Activated CD8-positive, alpha-beta memory T cell treated with anti-CD3 and anti-CD28 coated beads, Interleukin-2, amount 50 U/mL, for 48 hours (primary cell): ENCODE data around the gene TBC1D22A.

Source experiments
- DNase-seq: peaks from one replicate; pipeline ENCODE4 v3.0.0-alpha.2; 2020

Gene TBC1D22A

GRCh38 chr22:46964773-46965550 is 202.5 kb downstream of the TBC1D22A start:
- peak; percentile 22 for DNase-seq

DNA sequence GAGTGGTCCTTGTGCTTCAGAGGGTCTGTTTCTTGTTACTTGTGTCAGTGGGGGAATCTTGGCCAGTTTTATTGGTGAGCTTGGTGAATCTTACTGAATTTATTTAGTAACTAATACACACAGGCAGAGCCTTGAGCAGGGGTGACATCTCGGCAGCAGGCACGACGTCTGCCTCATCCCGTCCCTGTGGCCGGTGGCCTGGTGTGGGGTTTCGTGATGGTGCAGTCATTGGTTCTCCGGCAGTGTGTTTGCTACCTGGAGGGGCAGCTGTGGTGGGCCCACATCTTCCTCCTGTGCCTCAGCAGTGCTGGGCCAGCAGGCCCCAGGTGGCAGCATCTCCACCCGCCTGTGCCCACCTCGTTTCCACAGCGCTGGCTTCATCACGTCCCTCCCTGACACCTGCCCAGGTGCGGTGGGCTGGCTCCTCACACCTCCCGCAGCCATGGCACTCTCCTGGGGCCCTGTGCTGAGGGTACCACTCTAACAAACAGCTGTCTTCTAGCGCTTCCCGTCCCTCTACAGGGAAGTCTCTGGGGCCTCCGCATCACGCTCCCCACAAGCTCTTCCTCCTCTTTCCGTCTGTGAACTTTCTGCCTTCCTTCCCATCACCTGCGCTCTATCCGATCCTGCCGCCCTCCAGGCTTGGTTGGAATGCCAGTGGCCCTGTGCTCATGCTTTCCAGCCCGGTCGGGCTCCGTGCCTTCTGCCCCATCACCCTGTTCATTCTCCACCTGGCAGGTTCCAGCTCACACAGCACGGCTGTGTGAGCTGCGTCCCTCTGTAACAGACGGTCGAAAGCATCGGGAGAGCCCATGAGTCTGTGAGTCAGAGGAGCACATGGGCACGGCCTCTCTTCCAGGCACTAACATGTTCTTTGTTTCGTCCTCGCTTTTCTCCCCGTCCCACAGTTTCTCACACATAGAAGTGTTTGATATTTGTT is 203.4 kb downstream of the TBC1D22A start:
- peak; percentile 37 for DNase-seq

- DNase-seq: no peak
Measured at GRCh38 chr22:46966495-46966845, 204.0 kb downstream of the TBC1D22A start.

- DNase-seq: peak; percentile 38
Measured at GRCh38 chr22:46966846-46967245, 204.4 kb downstream of the TBC1D22A start.

- peak; percentile 40 for DNase-seq
Measured at GRCh38 chr22:46967445-46968358, 205.3 kb downstream of the TBC1D22A start.

- no peak for DNase-seq
Measured at GRCh38 chr22:46968359-46968740, 205.9 kb downstream of the TBC1D22A start.

GRCh38 chr22:46968848-46969247 is 206.4 kb downstream of the TBC1D22A start:
- DNase-seq: peak; percentile 30

GRCh38 chr22:46969491-46969890 is 207.0 kb downstream of the TBC1D22A start:
- peak; percentile 81 for DNase-seq

DNA sequence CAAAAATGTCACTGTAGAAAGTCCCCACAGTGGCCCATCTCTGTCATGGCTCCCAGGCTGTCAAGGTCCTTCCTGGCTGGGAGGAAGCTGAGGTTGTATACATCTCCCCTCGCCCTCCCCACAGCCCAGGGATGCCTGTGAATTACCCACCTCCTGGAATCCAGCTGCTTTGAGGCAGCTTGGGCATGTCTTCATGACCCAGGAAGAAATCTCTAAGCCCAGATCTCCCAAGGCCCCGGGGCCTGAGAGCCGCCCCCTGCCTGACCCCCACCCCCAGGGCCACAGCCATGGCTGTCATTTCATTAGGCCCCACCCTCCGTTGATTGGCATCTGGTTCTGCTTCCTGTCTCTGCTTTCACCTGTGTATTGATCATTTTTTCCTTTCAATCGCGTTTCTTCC is 207.5 kb downstream of the TBC1D22A start:
- DNase-seq: no peak

DNA sequence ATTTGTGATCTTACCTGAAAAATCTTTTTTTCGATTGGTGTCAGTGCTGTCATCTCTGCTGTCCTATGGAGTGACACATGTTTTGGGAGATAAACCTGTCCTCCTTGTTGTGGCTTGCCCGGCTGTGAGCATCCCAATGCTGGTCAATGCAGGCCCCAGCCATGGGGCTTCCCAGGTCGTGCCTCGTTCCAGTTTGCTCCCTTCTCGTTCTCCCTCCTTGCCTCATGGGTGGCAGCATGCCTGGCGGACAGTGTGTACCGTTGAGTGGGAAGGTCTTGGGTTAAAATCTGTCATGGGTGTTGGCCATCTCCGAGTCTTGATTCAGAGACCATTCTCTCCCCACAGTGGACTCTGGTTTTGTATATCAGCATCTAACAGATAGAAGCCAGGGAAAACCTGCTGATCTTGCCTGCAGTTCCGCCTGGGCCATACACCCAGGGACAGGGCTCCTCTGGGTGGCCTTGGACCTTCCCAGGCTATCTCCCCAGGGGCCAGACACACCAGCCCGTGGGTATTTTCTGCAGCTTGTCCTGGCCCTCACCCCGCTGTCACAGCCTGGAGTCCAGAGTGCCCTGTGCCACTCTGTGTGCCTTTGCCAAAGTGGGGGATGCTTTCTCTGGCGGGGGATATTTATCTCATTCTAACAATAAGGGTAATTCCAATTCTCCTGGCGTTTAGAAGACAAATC is 208.1 kb downstream of the TBC1D22A start:
- DNase-seq: no peak

DNA sequence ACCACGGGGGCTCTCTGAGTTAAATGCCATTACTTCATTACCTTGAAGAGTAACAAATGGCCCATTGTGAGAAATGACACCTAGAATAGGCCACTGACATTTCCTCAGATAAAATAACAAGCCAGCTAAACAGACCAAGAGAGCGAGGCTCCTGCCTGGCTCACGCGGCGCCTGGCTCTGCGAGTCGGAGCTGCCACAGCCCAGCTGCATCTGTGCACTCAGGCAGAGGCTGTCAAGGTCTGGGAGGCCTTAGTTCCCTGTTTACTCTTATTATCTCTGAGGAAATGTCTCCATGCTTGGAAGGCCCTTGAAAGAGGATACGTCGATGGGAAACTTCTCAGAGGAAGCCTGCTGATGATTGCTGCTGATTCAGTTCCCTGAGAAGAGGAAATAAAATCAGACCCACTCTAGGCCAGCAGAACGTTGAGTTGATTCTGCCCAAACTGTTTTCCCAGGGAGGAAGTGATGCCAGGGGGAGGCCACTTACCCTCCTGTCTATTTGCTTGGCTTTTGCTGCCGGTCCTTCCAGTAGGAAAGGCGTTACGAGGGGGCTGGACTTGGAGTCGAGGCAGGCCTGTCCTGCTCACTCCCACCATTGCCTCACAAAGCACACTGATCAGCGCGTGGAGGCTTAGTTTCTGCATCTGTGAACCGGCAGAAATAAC is 208.8 kb downstream of the TBC1D22A start:
- no peak for DNase-seq

- no peak for DNase-seq
Measured at GRCh38 chr22:46971764-46972125, 209.3 kb downstream of the TBC1D22A start.

GRCh38 chr22:46972256-46972655 is 209.8 kb downstream of the TBC1D22A start:
- no peak for DNase-seq

GRCh38 chr22:46972901-46973831 is 210.7 kb downstream of the TBC1D22A start:
- no peak for DNase-seq

GRCh38 chr22:46974077-46974476 is 211.6 kb downstream of the TBC1D22A start:
- peak; percentile 44 for DNase-seq

- DNase-seq: peak; percentile 25
Measured at GRCh38 chr22:46974631-46975585, 212.5 kb downstream of the TBC1D22A start.

GRCh38 chr22:46976143-46976542 is 213.7 kb downstream of the TBC1D22A start:
- peak; percentile 25 for DNase-seq

DNA sequence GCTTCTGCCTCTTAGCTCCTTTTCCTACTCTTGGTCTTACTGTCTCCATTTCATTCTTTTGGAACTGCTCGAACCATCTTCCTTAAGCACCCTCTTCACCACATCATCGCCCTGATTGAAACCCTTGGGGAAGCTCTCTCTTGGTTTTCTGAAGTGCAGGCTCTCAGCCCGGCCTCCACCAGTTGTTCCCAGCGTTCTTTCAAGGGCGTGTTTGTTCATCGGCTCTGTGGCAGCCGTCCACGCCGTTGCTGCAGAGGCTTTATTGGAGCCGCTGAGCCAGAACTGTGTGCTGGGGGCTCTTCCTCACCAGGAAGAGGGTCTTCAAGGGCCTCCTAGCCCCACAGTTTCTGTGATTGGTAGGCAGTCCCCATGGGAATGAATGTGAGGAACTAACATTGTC is 214.1 kb downstream of the TBC1D22A start:
- no peak for DNase-seq

DNA sequence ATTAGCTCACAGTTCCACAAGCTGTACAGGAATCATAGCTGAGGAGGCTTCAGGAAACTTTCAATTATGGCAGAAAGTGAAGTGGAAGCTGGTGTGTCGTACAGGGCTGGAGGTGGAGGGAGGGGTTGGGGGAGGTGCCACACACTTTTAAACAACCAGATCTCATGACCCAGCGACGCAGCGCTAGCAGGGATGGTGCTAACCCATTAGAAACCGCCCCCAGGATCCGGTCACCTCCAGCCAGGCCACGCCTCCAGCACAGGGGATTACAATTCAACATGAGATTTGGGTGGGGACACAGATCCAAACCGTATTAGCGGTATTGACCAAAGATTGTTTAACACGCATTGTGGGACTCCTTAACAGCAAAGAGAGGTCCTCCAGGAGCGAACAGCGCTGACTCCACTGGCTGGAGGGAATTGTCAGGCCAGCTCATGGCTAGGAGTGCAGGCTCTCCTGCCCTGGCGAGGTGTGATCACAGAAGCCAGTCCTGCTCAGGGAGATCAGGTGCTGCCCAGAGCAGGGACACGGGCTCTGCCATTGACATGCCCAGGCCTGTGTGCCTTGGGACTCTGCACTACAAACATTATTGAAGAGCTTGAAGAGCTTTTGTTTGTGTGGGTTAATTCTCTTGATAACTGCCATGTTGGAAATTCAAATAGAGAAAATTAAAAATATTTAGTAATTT is 215.3 kb downstream of the TBC1D22A start:
- DNase-seq: no peak
